Measurements from ENCODE around the gene IQSEC1.

Gene IQSEC1

GRCh38 chr3:13067778-13068177 lies 5.5 kb downstream of the IQSEC1 start:
- DNase-seq (ENCODE audit: low read depth) = no peak

DNA sequence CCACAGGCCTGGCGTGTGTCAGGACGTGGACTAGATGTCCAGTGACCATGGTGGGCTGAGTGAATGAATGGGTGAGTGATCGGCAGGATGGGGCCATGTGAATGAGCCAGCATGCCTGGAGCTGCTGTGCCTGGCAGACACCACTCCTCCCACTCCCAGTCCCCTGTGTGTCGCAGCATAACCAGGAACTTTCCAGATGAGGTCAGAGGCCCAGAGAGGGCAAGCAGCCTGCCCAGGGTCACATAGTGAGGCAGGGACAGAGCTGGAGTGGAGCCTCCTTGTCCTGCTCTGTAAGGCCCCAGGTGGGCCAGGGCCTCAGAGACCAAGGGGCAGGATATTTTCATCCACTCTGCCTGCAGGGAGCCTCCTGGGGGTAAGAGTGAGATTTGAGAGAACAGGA lies 6.4 kb downstream of the IQSEC1 start:
- DNase-seq (ENCODE audit: low read depth) = no peak

- DNase-seq (ENCODE audit: low read depth) = no peak
These were observed 7.0 kb downstream of the IQSEC1 start for GRCh38 chr3:13066236-13066635.

- DNase-seq (ENCODE audit: low read depth) = no peak
These were observed 7.5 kb downstream of the IQSEC1 start for GRCh38 chr3:13065727-13066126.

GRCh38 chr3:13064964-13065363 lies 8.3 kb downstream of the IQSEC1 start:
- no peak for DNase-seq (ENCODE audit: low read depth)

DNA sequence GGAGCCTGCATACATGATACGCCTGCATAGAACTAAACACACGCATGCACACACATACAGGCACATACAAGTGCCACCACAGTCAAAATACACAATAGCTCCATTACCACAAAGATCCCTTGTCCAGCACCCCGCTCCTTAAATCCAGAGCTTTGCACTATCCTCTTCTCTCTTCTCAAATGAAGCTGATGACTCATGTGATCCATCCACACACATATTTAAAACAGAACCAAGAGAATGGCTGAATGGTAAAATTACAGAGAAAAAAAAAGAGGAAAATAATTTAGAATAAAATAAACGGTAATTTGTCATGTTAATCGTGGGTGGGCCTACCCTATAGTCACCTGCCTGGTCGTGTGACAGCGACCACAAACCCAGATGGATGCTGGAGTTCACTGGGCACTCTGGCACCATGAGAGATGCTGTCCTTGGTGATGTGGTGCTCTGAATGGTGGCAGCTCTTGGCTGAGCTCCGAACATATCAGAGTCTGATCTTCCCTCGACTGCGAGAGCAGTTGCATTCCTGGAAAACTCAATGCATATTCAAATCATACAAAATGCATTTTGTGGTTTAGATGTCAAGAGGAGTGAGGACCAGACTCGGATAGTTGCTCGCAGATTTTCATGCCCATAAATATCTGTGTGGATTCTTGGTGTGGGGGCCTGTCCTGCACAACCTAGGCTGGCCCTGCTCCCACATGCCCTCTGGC lies 8.9 kb downstream of the IQSEC1 start:
- DNase-seq (ENCODE audit: low read depth) = no peak

GRCh38 chr3:13063225-13063624 lies 10.0 kb downstream of the IQSEC1 start:
- no peak for DNase-seq (ENCODE audit: low read depth)

- no peak for DNase-seq (ENCODE audit: low read depth)
These were observed 10.6 kb downstream of the IQSEC1 start for GRCh38 chr3:13062647-13063046.

- no peak for DNase-seq (ENCODE audit: low read depth)
These were observed 12.8 kb downstream of the IQSEC1 start for GRCh38 chr3:13060341-13060910.

GRCh38 chr3:13058346-13059120 lies 14.7 kb downstream of the IQSEC1 start:
- DNase-seq (ENCODE audit: low read depth) = no peak

GRCh38 chr3:13057282-13058040 lies 15.8 kb downstream of the IQSEC1 start:
- DNase-seq (ENCODE audit: low read depth) = no peak

DNA sequence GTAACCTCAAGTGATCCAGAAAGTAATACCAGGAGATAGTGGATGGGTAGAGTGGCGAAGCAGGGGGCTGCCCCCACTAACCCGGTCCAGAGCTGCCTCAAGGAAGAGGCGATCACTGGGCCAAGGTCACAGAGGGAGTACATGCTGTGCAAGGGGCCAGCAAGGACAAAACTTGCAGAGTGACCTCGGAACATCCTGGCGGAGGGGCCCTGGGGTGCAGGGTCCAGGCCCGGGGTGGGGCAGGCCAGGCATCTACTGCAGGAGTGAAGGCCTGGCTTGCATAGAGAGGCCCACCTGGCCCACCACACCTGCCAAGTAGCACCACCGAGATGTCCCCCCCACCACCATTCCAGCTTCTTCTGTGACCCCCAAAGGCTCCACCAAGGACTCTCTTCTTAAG lies 17.6 kb downstream of the IQSEC1 start:
- no peak for DNase-seq (ENCODE audit: low read depth)

- DNase-seq (ENCODE audit: low read depth) = no peak
These were observed 18.6 kb downstream of the IQSEC1 start for GRCh38 chr3:13054341-13055285.

DNA sequence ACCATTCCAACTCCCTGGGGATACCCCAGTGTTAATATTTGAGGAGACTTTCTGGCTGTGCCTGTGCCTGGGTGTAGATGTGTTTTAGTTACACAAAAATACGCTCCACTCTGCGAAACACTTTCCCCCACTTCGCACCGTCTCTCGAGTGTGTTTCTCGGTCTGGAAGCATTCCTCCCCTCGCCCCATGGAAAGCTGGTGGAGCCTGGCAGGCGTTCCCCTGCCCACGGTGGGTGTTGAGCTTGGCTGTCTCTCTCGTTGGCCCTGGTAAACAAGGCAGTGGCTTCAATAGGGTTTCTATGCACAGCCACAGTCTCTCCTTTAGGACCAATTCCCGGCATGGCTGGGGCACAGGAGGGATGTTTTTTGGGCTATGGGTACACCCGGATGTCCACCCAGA lies 19.3 kb downstream of the IQSEC1 start:
- DNase-seq (ENCODE audit: low read depth) = no peak

- no peak for DNase-seq (ENCODE audit: low read depth)
These were observed 19.8 kb downstream of the IQSEC1 start for GRCh38 chr3:13053420-13053819.

GRCh38 chr3:13052191-13052820 lies 20.9 kb downstream of the IQSEC1 start:
- DNase-seq (ENCODE audit: low read depth) = no peak

GRCh38 chr3:13051581-13051980 lies 21.6 kb downstream of the IQSEC1 start:
- DNase-seq (ENCODE audit: low read depth) = no peak

DNA sequence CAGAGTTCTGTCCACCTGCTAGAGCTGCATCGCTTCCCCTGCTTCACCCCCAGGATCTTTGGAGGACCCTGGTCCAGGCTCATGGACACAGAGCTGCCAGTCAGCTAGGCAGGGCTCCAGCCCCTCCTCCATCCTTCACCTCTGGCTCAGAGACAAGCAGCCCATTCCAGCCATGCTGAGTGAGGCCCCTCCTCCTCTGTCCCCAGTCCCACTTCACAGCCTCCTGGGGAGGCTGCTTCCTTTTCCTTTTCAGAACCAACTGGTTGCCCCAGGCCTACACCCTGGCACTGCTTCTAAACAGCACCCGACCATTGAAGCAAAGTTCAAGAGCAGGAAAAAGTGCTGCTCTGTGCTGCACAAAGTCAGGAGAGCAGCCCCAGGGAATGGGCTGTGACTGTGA lies 22.2 kb downstream of the IQSEC1 start:
- DNase-seq (ENCODE audit: low read depth) = no peak

DNA sequence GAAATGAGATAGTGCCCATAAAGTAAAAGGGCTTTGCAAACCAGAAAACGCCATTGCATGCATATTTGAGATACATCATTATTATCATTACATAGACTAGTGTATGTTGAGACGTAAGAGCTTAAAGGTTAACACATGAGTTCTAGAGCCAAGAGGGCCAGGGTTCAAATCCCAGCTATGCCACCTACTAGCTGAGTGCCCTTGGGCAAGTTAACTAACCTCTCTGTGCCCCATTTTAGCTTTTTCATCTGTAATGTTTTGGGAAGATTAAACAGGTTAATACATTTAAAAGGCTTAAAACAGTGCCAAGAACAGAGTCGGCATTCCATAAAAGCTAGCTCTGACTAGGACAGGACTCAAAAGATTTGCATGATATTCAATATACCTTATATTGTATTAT lies 22.8 kb downstream of the IQSEC1 start:
- no peak for DNase-seq (ENCODE audit: low read depth)

GRCh38 chr3:13049400-13049799 lies 23.8 kb downstream of the IQSEC1 start:
- DNase-seq (ENCODE audit: low read depth) = no peak

Measured in stimulated activated CD4-positive, alpha-beta T cell treated with anti-CD3 and anti-CD28 coated beads, Interleukin-2, amount 100 ng/mL, for 4 hours (primary cell).